HG02870 (cell line): Measurements from ENCODE around the gene RNF113B.
A peak's percentile ranks its signal among the peaks of the same experiment; 100 is the strongest.

Experiments
- ATAC-seq: cut with Tn5 transposase; IDR thresholded peaks from one replicate; pipeline ENCODE4 v1.9.1; 2021; ENCODE audit warnings: mild to moderate bottlenecking, moderate library complexity; ENCODE audit not compliant: unreplicated experiment

Gene RNF113B

DNA sequence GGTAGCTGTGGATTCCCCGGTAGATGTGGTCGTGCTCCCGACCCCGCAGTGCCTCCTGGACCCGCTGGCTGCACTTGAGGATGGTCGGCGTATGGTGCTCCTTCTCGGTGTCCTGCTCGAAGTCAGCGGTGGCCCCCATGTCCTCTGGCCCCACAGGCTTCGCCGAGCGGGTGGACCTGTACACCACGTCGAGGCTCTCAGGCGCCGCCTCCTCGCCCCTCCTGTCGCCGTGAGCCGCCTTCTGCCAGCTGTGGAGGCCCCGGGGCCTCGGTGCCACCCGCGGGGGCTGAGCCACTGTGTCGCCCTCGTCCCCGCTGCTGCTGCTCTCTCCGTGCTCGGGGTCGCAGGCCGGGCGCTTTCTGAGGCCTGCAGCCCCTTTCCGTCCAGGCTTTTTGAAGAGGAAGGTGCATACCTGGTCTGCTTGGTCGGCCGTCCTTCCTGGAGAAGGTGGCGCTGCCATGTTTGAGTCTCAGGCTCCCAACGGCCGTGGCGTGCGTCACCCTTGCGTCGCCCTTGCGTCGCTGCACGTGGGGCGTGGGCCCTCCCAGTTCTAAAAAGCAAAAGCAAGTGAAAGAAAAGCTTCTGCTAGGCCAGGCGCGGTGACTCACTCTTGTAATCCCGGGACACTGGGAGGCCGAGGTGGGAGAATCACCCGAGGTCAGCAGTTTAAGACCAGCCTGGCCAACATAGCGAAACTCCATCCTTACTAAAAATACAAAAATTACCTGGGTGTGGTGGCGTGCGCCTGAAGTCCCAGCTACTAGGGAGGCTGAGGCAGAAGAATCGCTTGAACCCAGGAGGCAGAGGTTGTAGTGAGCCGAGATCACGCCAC lies at the start of gene RNF113B:
TSS of gene RNF113B (minus strand) at position 493 of the 832 bp plus-strand sequence. CDS start at position 460, 33 bp downstream.
- ATAC-seq, result no peak

- no peak for ATAC-seq
Measured at GRCh38 chr13:98226496-98226895, 49.4 kb upstream of the RNF113B start.

DNA sequence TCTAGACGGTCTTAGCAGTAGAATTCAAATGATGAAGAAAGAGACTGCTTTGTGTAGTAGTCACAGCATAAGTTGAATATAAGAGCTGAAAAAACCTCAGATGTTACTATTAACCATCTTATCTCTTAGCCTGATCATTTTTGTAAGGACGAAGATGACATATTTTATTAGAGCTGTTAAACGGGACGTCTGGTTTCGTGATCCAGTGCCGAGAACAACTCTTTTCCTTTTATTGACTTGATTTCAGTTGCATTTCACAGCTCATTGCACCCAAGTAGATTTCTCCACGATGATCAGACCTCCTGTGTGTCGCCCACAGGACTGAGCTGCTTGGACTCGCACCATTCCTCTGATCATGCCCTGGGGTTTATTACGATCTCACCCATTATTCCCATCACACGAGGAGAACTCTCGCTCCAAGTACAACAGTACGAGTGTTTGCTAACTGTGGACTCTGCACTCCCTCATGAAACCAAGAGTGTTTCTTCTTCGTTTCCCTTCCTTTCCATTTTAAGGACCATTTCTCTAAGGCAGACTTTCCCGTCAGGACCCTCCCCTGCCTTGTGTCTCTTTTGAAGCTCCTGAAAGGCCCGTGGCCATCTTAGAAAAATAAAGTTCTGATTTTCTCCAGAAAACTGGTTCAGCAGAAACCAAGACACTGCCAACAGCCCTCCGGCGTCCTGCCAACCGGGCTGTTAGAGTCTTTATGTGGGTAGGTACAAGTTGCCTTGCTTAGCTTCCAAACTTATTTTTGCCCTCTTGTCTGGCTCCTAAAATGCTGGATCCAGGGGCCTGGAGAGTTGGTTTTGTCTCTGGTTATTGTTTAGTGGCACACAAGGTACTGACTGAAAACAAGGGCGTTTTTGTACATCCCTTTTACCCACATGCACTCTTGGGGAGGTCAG lies 48.2 kb upstream of the RNF113B start:
- ATAC-seq, result no peak

DNA sequence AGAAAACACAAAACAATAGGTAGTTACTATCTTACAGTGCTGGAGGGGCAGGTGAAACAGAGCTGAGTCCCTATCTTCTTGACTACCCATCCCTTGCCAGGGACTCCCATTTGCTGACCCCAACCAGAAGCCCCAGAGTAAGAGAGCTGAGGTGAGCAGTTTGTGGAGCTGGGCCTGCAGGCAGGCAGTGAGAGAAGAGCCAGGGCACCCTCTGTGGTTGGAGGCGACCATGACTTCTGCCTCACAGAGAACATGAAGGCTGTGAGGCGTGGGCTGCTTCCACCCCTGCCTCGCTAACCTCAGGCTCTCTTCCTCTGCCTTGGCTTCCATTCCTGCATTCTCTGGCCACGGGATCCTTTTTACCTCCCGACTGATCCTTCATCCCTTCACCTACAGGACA lies 47.5 kb upstream of the RNF113B start:
- no peak for ATAC-seq

DNA sequence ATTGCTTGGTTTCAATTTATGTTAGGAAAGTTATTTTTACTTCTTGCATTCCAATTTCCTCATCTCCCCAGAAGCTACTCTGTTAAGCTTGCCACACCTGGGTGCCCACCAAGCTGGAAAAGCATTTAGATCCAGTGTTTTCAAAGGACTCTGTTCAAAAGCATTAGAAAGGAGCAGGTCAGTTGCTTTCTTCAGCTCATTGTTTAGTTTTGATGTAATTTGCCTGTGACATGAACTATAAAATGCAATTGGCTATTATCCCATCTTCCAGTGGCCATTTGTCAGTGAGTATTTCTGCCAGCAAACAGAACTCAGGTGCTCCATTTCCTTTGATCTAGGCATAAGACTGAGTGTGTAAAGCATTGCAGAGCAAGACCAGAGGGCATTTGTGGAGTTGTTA lies 46.7 kb upstream of the RNF113B start:
- no peak for ATAC-seq

DNA sequence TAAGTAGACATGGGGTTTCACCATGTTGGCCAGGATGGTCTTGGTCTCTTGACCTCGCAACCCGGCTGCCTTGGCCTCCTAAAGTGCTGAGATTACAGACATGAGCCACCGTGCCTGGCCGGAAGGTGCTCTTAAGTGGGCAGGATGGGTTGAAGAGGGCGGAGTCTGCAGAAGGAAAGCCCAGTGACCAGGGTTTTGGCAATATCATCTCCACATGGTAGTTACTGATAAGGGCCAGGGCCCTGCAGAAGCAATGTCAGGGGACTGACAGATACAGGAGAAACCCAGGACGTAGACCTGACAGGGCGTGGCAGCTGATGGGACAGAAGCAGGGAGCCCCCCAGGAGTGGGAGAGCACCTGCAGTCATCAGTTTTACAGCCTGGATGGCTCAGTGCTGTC lies 45.7 kb upstream of the RNF113B start:
- ATAC-seq, result no peak

DNA sequence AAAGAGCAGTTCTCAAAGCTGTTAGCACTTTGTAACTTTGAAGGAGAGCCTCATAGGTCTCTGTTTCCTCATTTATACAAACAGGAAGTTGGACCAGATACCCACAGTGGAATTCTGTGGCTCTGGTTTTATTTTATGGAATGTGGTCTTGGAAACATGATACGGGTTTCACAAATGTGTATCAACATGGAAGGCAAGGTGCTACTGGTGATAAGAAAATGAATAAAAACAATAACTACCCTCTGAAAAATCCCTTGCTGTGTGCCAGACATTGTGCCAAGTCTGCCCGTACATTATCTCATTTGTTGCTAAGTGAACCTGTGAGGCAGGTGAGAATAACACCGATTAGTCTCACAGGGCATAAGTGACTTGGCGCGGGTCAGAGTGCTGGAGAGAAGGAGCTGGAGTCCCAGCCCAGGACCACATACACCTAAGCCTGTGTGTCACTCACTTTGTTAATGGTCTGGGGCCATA lies 45.0 kb upstream of the RNF113B start:
- ATAC-seq, result no peak

DNA sequence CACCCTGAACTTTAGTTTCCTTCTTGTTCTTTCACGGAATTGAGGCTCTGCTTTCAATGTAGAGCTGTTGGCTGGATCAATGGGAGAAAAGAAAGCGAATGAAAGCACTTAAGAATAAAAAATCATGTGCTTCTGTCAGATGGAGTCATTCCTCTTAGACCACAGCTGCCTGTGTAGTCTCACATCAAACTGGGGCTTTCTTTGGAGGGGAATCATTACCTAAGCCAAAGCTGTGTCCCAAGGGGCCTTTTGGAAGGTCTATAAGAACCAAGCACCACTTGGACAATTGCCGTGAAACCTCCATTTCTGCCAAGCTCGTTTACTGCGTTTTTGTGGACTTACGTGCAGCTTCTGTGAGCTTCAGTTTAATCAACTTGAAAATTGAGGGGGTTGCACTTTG lies 44.2 kb upstream of the RNF113B start:
- ATAC-seq, result no peak

- no peak for ATAC-seq
Measured at GRCh38 chr13:98220271-98220791, 43.3 kb upstream of the RNF113B start.

GRCh38 chr13:98219685-98220084 lies 42.6 kb upstream of the RNF113B start:
- ATAC-seq, result no peak

DNA sequence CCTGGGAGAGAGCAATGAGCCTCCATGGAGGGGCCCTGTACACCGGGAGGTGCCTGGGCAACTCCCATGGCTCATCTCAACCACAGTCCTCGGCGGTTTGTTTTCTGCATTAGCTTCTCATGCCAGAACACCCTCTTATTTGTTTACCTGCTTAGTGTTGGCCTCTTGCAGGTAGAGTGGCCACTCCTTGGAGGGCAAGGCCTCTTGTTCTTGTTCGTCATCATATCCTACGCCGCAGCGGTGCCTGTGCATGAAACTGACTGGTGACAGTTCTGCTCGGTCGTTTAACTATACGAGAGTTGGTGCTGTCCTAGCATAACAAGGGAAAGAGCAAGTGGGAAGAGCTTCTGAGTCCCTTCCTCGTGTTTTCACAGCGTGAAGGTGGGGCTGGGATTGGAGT lies 40.5 kb upstream of the RNF113B start:
- no peak for ATAC-seq

DNA sequence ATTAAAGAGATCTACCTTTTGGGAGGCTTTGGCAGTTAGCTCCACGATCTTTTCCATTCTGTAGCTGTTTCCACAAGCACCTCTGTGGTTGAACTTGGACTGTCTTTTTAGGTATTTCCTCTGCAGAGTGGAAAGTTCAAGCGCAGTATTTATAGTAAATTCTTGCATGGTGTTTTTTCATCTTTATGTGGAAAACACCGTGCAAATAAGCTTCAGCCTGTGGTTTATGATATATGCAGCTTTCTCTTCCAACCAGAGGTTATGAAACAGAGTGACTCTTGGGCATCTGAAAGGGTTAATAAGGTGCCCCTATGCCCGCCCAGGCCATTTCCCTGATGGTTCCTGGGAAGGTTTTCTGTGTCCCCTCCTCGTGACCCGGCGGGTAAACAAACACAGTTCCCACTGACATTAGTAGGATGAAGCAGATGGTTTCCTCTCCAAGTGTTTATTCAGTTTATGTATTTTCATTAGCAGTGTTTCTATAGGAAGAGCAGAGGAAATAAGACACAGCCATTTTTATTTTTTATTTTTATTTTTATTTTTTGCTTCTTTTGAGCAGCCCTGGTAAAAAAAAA lies 39.7 kb upstream of the RNF113B start:
- peak; percentile 44 for ATAC-seq

DNA sequence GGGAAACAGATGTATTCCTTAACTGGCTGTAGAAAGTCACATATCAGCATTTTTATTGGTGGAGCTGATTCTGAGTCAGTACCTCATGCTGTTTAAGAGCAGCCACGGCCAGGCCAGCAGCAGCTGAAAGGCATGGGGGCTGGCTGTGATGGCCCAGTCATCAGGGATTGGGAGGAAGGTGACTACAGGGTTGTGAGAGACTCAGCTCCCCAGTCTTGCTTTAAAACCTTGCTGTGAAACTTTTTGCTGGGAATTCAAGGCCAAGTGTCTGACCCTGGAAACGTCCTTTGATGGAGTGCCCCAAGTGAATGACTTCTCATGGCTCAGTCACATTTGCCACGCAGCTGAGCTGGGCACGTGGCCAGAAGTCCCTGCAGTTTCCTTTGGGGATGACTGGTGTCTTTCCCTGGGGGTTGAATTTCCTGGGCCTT lies 39.1 kb upstream of the RNF113B start:
- no peak for ATAC-seq

DNA sequence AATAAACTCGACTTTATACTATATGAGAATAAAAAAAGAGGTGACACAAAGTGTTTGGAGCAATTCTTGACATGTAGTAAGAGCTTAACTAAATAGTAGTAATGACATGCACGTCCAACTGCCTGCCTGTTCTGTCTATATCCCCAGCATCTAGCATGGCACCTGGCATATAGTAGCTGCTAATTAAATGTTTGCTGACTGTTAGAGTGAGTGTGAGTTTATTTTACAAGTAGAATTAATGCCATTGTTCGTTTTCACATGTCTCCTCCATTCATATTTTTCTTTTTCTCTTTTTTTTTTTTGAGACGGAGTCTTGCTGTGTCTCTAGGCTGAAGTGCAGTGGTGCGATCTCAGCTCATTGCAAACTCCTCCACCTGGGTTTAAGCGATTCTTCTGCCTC lies 38.4 kb upstream of the RNF113B start:
- no peak for ATAC-seq

- no peak for ATAC-seq
Measured at GRCh38 chr13:98214707-98215106, 37.6 kb upstream of the RNF113B start.

DNA sequence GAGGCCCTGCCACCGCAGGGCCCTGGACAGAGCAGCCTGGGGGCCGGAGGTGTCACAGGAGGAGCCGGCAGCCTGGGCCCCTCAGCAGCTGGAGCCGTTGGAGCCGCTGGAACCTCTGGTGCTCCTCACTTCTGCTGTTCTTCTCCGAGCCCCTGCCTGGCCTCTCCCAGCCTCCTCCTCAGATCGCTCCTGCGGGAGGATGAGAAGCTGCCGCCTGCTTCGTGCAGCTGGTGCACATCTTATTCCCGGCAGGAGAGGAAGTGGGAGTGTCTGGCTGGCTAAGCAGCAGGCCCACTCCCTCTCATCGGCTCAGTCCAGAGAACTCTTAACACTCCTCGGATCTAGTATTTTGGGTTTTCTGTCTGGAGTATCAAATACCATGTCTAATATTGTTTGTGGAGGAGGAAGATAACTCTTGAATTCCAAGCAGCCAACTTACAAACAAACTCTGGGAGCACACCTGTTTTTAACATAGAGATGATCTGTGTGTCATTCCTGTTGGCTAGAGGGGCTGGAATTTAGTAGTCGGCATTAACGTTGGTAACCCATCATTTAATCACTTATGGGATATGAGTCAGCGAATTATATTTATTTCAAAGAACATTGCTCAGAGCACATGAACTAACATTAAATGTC lies 37.1 kb upstream of the RNF113B start:
- ATAC-seq, result no peak

- ATAC-seq, result no peak
Measured at GRCh38 chr13:98213354-98213753, 36.3 kb upstream of the RNF113B start.

DNA sequence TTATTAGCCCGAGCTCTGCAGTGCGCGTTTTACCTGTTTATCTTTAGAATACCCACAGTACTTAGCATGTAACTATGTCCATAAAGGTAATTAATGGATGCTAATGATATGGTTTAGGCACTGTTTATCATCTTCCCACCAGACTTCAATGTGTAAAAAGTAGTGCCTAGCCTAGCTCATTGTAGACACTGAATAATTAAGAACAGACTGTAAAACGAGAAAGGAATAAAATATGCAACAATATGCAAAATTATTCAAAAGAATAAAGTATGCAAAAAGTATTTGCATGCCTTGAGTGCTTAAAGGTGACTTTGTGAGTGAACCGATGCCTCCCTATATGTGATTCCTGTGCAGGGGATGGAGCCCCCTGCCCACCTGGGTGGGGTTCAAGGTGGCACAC lies 35.7 kb upstream of the RNF113B start:
- ATAC-seq, result no peak

GRCh38 chr13:98208606-98209005 lies 31.5 kb upstream of the RNF113B start:
- no peak for ATAC-seq

- no peak for ATAC-seq
Measured at GRCh38 chr13:98207416-98207815, 30.3 kb upstream of the RNF113B start.

GRCh38 chr13:98206946-98207345 lies 29.9 kb upstream of the RNF113B start:
- no peak for ATAC-seq
